ENCODE data around the gene C2orf15.

DNA sequence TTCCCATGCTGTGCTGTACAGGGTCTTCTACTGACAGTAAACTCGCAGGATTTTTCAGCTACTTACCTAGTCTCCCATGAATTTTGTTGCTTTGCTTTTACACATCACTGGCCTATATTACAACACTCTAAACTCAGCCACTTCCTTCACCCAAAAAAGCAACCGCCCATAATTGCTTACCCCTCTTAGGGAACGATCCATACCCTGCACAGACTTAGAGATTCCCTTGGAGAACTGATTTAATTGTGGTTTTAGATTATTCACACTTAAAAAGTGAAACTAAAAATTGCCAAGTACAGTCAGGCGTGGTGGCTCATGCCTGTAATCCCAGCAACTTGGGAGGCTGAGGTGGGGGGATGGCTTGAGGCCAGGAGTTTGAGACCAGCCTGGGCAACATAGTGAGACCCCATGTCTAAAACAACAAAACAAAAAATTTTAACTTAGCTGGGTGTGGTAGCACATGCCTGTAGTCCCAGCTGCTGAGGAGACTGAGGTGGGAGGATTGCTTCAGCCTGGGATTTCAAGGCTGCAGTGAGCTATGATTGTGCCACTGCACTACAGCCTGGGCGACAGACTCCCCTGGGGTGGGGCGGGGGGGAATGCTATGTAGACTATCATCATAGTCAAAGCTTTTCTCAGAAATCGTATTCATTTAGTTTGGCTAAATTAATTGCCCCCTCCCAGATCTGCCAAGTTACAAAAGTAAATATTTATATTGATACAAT, 58.7 kb downstream of the C2orf15 start:
- TF ChIP-seq POLR2AphosphoS5 (IDR thresholded peaks at IDR 0.05) (no peak), POLR2A (IDR thresholded peaks at IDR 0.05) (no peak)
- TF ChIP-seq, protein P1, sequence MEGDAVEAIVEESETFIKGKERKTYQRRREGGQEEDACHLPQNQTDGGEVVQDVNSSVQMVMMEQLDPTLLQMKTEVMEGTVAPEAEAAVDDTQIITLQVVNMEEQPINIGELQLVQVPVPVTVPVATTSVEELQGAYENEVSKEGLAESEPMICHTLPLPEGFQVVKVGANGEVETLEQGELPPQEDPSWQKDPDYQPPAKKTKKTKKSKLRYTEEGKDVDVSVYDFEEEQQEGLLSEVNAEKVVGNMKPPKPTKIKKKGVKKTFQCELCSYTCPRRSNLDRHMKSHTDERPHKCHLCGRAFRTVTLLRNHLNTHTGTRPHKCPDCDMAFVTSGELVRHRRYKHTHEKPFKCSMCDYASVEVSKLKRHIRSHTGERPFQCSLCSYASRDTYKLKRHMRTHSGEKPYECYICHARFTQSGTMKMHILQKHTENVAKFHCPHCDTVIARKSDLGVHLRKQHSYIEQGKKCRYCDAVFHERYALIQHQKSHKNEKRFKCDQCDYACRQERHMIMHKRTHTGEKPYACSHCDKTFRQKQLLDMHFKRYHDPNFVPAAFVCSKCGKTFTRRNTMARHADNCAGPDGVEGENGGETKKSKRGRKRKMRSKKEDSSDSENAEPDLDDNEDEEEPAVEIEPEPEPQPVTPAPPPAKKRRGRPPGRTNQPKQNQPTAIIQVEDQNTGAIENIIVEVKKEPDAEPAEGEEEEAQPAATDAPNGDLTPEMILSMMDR (IDR thresholded peaks at IDR 0.05) = no peak

Data from sigmoid colon (tissue), 4 donors.